Testis (tissue), 2 donors: ENCODE results near the gene ATG9B.

ENCODE experiments used
- POLR2A ChIP-seq: fragments of 450-650 bp; IDR thresholded peaks from one replicate; pipeline ENCODE4 v1.6.1; 2017; ENCODE audit warnings: antibody characterized with exemption, mild to moderate bottlenecking, moderate library complexity
- TF ChIP-seq, protein P1 (sequence below), 3 experiments: fragments of 450-650 bp in 2 of 3; fragments of 200-600 bp in 1 of 3; sonication (generic) in 1 of 3; IDR thresholded peaks; one replicate each; pipeline ENCODE4 v1.5.1; 2016 to 2019; ENCODE audit warnings: antibody characterized with exemption in 3 of 3, mild to moderate bottlenecking in 2 of 3, moderate library complexity in 1 of 3

DNA sequence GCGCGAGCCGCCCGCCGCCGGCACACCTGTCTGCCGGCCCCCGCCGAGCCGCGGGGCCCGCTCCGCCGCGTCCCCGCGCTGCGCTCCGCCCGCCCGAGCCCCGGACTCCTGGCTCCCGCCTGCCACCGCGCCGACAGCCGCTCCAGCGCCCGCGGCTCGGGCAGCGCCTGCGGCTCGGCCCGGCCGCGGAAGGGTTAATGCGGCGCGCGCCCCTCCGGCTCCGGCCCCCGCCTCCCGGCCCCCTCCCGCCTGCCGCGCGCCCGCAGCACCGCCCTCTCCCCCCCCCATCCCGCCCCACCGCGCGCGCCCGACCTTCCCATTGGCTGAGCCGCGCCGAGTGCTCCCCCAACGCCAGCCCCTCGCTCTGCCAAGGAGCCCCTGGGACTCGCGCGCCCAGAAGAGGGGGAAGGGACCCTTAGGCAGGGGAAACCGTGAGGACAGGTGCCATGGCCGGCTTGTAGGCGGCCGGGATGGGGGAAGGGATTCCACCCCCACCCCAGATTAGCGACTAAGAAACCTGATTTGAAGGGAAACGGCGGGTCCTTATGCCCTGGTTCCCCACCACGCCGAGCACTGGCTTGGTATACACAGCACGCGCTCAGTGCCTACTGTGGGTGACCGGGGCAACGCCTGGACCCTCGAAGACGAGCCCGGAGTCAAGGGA is 46.0 kb downstream of the ATG9B start, which contains the start of gene KCNH2:
- TF ChIP-seq, protein P1, sequence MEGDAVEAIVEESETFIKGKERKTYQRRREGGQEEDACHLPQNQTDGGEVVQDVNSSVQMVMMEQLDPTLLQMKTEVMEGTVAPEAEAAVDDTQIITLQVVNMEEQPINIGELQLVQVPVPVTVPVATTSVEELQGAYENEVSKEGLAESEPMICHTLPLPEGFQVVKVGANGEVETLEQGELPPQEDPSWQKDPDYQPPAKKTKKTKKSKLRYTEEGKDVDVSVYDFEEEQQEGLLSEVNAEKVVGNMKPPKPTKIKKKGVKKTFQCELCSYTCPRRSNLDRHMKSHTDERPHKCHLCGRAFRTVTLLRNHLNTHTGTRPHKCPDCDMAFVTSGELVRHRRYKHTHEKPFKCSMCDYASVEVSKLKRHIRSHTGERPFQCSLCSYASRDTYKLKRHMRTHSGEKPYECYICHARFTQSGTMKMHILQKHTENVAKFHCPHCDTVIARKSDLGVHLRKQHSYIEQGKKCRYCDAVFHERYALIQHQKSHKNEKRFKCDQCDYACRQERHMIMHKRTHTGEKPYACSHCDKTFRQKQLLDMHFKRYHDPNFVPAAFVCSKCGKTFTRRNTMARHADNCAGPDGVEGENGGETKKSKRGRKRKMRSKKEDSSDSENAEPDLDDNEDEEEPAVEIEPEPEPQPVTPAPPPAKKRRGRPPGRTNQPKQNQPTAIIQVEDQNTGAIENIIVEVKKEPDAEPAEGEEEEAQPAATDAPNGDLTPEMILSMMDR (IDR thresholded peaks at IDR 0.05): no peak
- TF ChIP-seq POLR2A: no peak
